ENCODE measurements around the gene MICALL2.

GRCh38 chr7:1503816-1504775 is 44.8 kb upstream of the MICALL2 start, which contains the start of gene INTS1:
- TF ChIP-seq CTCF (IDR thresholded peaks at IDR 0.05) (peak; percentile 99), ZFX (IDR thresholded peaks at IDR 0.05; ENCODE audit: borderline replicate concordance) (no peak)

Data from 22Rv1 (cell line).